Endothelial cell of umbilical vein (primary cell): ENCODE results near the gene GCNA.

Experiments used
- EZH2 ChIP-seq: IDR thresholded peaks from 2 replicates; pipeline ENCODE4 v1.6.1; 2012; ENCODE audit warnings: borderline replicate concordance, low read depth, mild to moderate bottlenecking, moderate library complexity, low read length, inconsistent platforms; ENCODE audit not compliant: severe bottlenecking
- GATA2 ChIP-seq: IDR thresholded peaks from 2 replicates; pipeline ENCODE4 v1.7.0; 2011; ENCODE audit warnings: low read depth, mild to moderate bottlenecking, moderate library complexity, mixed read lengths, low read length; ENCODE audit not compliant: insufficient read length, insufficient read depth
- JUN ChIP-seq: IDR thresholded peaks from 2 replicates; pipeline ENCODE4 v1.6.1; 2011; ENCODE audit warnings: borderline replicate concordance, low read depth; ENCODE audit not compliant: insufficient read length, insufficient read depth
- MYC ChIP-seq: IDR thresholded peaks from one replicate; pipeline ENCODE4 v1.6.1; 2011; ENCODE audit warnings: mild to moderate bottlenecking, low read depth, low read length
- POLR2A ChIP-seq: IDR thresholded peaks from 2 replicates; pipeline ENCODE4 v1.6.1; 2012; ENCODE audit warnings: low read depth, mild to moderate bottlenecking, control low read depth, low read length
- POLR2AphosphoS5 ChIP-seq: IDR thresholded peaks from 2 replicates; pipeline ENCODE4 v1.6.1; 2012; ENCODE audit warnings: low read depth, mild to moderate bottlenecking, control low read depth, low read length, moderate library complexity; ENCODE audit not compliant: insufficient read depth
- TF ChIP-seq, protein P1 (sequence below), 2 donors: IDR thresholded peaks; 1 replicate in 1 of 2; 2 replicates in 1 of 2; pipeline ENCODE4 v1.5.1; 2011; ENCODE audit warnings: low read length in 2 of 2, mild to moderate bottlenecking in 2 of 2, moderate library complexity in 2 of 2, control low read depth in 1 of 2, inconsistent platforms in 1 of 2, low read depth in 1 of 2; ENCODE audit not compliant: insufficient read depth in 1 of 2; ENCODE audit errors: extremely low read depth in 1 of 2
- TF ChIP-seq, protein P2 (sequence below): IDR thresholded peaks from 2 replicates; pipeline ENCODE4 v1.6.1; 2011; ENCODE audit not compliant: insufficient read depth, insufficient read length

DNA sequence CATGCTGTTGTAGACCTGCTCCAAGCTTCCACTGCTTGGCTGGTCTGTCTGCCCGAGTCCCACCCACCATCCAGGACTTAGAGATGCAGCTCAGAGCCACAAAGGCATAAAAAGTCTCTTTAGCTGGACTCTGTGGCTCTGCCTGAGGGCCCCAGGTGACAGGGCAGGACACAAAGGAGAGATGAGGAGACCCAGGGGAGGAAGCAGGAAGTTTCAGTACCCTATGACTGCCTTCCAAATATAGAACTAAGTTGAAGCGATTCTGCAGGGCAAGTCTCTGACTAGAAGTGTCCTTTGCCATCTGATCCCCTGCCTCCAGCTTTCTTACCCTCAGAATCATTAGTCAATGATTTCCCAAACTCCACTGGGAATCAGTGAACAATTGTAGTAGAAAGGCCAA is 51.2 kb downstream of the GCNA start:
- TF ChIP-seq, protein P1, sequence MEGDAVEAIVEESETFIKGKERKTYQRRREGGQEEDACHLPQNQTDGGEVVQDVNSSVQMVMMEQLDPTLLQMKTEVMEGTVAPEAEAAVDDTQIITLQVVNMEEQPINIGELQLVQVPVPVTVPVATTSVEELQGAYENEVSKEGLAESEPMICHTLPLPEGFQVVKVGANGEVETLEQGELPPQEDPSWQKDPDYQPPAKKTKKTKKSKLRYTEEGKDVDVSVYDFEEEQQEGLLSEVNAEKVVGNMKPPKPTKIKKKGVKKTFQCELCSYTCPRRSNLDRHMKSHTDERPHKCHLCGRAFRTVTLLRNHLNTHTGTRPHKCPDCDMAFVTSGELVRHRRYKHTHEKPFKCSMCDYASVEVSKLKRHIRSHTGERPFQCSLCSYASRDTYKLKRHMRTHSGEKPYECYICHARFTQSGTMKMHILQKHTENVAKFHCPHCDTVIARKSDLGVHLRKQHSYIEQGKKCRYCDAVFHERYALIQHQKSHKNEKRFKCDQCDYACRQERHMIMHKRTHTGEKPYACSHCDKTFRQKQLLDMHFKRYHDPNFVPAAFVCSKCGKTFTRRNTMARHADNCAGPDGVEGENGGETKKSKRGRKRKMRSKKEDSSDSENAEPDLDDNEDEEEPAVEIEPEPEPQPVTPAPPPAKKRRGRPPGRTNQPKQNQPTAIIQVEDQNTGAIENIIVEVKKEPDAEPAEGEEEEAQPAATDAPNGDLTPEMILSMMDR (IDR thresholded peaks at IDR 0.05; ENCODE audit: extremely low read depth in 1 of 2, insufficient read depth in 1 of 2, low read depth in 1 of 2, low read length in 2 of 2): no peak
- no peak for TF ChIP-seq MYC
- TF ChIP-seq, protein P2, sequence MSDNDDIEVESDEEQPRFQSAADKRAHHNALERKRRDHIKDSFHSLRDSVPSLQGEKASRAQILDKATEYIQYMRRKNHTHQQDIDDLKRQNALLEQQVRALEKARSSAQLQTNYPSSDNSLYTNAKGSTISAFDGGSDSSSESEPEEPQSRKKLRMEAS: no peak
- TF ChIP-seq EZH2: no peak
- no peak for TF ChIP-seq POLR2A
- TF ChIP-seq POLR2AphosphoS5: no peak
- TF ChIP-seq JUN: no peak
- TF ChIP-seq GATA2: no peak
